D721Med (cell line): ENCODE measurements around the gene AFAP1.

Experiments used
- DNase-seq: peaks from one replicate; pipeline ENCODE4 v3.0.0; 2011; ENCODE audit warnings: low spot score; ENCODE audit not compliant: insufficient read length
- FAIRE-seq: peaks from 2 replicates; lab custom pipeline; 2011; peaks lifted over from hg19 to GRCh38; lab: Jason Lieb, UNC
- CTCF ChIP-seq: IDR thresholded peaks from 2 replicates; pipeline ENCODE4 v1.5.1; 2012; ENCODE audit warnings: mild to moderate bottlenecking, control low read depth; ENCODE audit not compliant: insufficient read depth; ENCODE audit errors: missing control alignments

Gene AFAP1

GRCh38 chr4:7723625-7724024 is 216.0 kb downstream of the AFAP1 start:
- DNase-seq, result no peak
- TF ChIP-seq CTCF, result no peak

GRCh38 chr4:7722766-7723387 is 216.8 kb downstream of the AFAP1 start:
- FAIRE-seq (no peak), DNase-seq (no peak)
- TF ChIP-seq CTCF, result no peak

More at GRCh38 chr4:7723625-7724024, 216.0 kb downstream of the AFAP1 start:
- no peak for FAIRE-seq

- no peak for FAIRE-seq
- no peak for TF ChIP-seq CTCF
- DNase-seq, result no peak
These were observed 217.6 kb downstream of the AFAP1 start for GRCh38 chr4:7721984-7722551.

GRCh38 chr4:7719354-7720174 is 220.1 kb downstream of the AFAP1 start:
- peak; percentile 96 for DNase-seq
- no peak for FAIRE-seq
- peak; percentile 71 for TF ChIP-seq CTCF

GRCh38 chr4:7717946-7718490 is 221.6 kb downstream of the AFAP1 start:
- DNase-seq (no peak), FAIRE-seq (no peak)
- TF ChIP-seq CTCF, result no peak

- DNase-seq (no peak), FAIRE-seq (no peak)
- TF ChIP-seq CTCF, result no peak
These were observed 222.5 kb downstream of the AFAP1 start for GRCh38 chr4:7717161-7717560.
